ENCODE results near the gene C19orf85. TPM values are rescaled to one million over a fixed set of nuclear protein-coding genes. Genes with fewer than 3 reads are reported as not detected.

C19orf85 gene
- total RNA-seq = not detected in 2 replicates

DNA sequence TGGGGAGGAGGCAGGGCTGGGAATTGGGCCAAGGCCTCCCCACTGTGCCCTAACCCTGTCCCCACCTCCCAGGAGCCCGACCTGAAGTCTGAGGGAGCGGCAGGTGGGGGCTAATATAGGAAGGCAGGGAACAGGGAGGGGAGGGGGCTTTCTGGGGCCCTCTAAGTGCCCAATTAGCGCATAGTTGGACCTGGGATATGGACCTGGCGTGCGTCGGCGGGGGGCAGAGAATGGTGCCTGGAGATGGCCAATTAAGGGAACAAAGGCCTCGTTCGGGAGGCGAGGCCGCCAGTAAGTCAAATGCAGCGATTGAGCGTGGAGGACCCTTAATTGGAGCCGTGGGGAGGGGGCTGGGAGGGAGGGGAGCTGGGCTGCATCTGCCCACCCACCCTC, at the start of gene C19orf85:
Gene C19orf85 (minus strand): TSS at position 90 of the 393 bp plus-strand sequence. CDS start 197 bp downstream, outside the sequence.

DNA sequence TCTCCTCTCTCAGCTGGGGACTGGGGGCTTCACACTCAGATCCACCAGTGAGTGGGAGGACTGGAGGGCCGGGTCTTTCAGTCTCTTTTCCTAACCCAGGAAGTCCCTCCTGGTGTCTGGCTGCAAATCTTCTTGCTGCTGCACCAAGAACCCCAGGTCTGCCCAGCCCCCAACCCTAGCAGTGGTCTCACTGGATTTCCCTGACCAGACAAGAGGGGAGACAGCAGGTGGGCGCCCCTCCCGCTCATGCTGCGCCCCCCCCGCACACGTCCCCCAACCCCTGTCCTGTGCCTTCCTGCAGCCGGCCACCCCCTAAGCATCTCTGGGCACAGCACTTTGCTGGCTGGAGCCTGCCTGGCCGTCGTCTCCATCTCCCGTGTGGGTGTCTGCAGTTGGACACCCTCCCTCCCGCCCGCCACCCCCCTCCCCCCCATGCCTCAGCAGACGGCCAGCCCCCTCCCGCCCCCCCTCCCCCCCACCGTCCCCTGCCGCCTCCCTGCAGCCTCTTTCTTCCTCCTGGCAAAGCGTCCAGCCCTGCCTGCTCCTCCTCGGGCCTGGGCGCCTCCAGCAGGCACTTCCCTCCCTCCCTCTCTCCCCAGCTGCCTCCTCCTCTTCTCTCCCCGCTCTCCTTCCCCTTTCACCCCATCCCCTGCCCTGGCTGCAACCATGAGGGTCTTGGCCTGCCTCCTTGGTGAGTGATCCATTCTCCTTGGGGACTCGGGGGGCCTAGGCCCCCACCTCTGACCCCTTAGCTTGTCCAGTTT, 23.6 kb upstream of the C19orf85 start, which contains the start of gene SSC5D:
Gene SSC5D (plus strand): TSS at position 513 of the 764 bp plus-strand sequence. CDS start 154 bp downstream, at position 667.

DNA sequence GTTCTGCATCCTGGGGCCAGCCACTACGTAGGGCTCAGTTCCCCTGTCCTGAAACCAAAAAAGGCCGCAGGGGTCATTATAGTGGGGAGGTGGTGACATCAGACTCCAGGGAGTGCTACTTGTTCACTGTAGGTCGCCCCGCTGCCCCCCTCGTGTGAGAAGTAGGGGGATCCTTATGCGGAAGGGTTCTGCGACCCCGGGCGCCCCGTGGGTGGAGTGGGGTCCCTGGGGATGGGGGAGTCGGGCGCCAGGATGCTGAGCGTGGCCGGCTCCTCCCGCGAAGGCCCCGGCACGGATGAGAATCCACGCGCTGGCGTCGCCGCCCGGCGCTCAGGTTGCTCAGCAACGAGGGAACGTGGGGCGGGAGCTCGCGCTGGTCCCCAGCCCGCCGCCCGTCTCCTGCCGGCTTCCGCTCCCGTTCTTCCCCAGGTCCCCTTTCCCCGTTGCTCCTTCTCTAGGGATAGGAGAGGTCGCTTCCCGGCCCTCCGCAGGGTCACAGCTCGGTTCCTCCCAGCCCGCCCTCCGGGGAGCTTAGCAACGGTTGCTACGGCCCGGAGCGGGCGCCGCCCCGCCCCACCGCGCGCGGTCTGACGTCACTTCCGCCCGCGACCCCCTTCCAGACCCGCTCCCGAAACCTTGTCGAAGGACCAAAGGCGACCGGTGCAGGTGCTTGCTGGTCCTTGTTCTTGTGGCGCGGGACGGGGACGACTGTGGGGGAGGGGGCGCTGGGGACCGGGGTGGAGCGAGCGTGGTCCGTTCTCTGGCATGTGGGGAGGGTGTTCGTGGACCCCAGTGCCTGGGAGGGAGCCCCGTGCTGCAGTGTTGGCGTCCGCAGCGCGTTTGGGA, 20.3 kb upstream of the C19orf85 start, which contains the start of gene NAT14:
Gene NAT14 (plus strand): TSS at position 596 of the 846 bp plus-strand sequence. CDS start 521 bp downstream, outside the sequence.

DNA sequence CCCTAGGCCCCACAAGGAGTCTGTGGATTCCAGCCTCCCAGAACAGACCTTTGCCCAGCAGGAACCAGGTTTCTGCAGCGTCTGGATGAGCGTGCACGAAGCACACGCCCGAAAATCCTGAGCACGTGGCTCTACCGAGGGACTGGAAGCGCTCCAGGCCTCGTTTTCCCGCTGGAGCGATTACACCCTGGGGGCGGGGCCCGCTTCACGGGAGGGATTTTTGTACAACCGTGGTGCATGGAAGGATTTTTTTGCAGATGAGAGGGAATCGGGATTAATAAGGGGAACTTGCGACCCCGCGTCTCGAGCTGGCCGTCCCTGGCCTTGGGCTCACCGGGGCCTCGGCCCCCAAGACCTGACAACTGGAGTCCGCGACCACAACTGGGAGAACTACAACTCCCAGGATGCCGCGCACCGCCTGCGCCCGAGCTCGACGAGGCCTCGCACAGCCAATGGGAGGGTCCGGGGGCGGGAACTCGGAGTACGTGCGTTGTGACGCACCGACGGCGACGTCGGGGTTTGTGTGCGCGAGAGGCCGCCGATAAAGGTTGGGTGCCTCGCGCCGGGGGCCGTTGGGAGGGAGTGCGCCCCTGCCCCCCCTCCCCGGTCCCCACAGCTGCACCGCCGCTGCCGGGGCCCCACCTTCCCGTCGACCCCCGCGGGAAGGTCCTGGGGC, 11.7 kb upstream of the C19orf85 start, which contains the start of gene ZNF628:
Gene ZNF628 (plus strand): TSS at position 518 of the 676 bp plus-strand sequence. CDS start 3,294 bp downstream, outside the sequence.

DNA sequence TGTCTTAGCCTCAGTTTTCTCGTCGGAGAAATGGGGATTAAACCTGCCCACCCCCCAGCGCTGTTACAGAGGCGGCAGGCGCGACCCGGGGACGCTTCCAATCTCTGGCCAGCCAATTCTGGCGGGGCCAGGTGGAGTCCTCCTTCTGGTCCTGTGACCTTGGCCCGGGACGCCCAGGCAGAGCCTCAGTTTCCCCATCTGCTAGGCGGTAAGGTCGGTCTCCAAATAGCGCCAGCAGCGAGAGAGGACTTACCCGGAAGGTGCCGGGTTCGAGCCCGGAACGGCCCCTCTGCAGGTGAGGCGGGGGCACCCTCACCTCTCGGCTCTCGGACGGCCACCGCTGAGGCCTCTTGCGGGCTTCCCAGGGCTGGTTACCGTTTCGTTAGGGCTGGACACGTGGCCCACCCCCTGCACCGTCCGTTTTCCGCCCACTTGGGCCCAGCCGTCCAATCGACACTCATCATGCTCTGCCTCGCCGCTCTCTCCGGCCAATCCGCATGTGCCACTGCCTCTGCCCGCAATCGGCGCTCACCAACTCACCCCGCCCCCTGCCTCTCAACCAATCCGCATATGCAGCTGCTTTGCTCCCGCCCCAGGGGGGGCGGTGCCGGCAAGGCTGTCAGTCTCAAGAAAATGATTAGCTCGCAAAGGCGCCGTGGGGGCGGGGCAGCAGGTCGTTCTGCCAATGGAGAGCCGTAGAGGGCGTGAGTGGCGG, 3.1 kb downstream of the C19orf85 start, which contains the start of gene ISOC2:
Gene ISOC2 (minus strand): TSS at position 384 of the 715 bp plus-strand sequence. CDS start 5,156 bp downstream, outside the sequence.

DNA sequence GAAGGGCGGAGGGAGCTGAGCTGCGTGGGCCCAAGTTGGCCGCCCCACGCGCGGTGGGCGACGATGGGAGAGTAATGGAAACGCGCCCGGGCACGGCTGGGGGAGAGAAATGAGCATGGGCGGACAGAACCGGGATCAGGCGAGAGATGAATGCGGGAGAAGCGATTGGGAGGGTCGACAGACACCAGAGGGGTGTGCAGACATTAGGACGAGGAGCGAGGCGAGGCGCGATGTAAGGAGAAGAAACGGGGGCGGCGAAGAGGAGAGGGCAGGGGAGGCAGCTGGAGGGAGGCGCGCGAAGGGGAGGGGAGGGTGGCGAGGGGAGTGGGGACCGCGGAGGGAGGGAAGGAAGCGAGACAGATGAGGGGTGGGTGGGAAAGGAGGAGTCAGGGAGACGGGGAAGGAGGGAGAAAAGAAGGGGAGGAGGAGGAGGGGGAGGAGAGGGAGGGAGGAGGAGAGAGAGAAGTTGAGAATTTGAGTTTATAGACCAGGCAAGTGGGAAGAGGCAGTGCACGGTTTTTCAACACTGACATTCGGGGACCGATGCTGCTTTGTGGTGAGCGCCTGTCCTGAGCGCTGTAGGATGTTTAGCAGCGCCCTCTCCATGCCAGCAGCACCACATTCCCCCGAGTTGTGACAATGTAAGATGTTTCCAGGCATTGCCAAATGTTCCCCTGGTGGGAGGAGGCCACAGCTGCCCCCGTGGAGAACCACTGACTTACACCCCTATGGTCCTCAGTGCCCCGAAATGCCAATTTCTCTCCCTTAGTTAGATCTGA, 21.3 kb downstream of the C19orf85 start, which contains the start of gene SHISA7:
Gene SHISA7 (minus strand): TSS at position 256 of the 779 bp plus-strand sequence. CDS start 437 bp downstream, outside the sequence.

Other genes starting within 250 kb of the C19orf85 start
- gene TMEM86B, start 236.0 kb downstream of the C19orf85 start, total RNA-seq = 0.56 and 1.8 TPM in 2 replicates
- gene PPP6R1, start 205.7 kb downstream of the C19orf85 start, total RNA-seq = 34.1 and 42.2 TPM in 2 replicates
- 50.1 and 59.6 TPM in 2 replicates for gene HSPBP1, start 184.6 kb downstream of the C19orf85 start, total RNA-seq
- 6.3 and 16.0 TPM in 2 replicates for gene BRSK1, start 180.8 kb downstream of the C19orf85 start, total RNA-seq
- not detected in 2 replicates for gene TMEM150B, start 139.4 kb downstream of the C19orf85 start, total RNA-seq
- 5.8 and 29.9 TPM in 2 replicates for gene KMT5C, start 124.9 kb downstream of the C19orf85 start, total RNA-seq
- gene COX6B2, start 110.0 kb downstream of the C19orf85 start, total RNA-seq = 0.56 TPM in 1 of 2 replicates, not detected in the other
- not detected in 2 replicates for gene GARIN5B, start 101.5 kb downstream of the C19orf85 start, total RNA-seq
- gene IL11, start 94.3 kb downstream of the C19orf85 start, total RNA-seq = 12.8 and 57.4 TPM in 2 replicates
- gene TMEM190, start 87.9 kb downstream of the C19orf85 start, total RNA-seq = 0.72 TPM in 1 of 2 replicates, not detected in the other
- gene TMEM238, start 80.5 kb downstream of the C19orf85 start, total RNA-seq = 0.39 TPM in 1 of 2 replicates, not detected in the other
- 712 and 1,214 TPM in 2 replicates for gene RPL28, start 78.8 kb downstream of the C19orf85 start, total RNA-seq
- 73.9 and 116 TPM in 2 replicates for gene UBE2S, start 57.0 kb downstream of the C19orf85 start, total RNA-seq
- gene SHISA7, start 21.5 kb downstream of the C19orf85 start, total RNA-seq = not detected in 2 replicates
- 40.2 and 112 TPM in 2 replicates for gene ISOC2, start 3.1 kb downstream of the C19orf85 start, total RNA-seq
- gene ZNF628, start 11.9 kb upstream of the C19orf85 start, total RNA-seq = 3.2 and 10.4 TPM in 2 replicates
- gene NAT14, start 20.4 kb upstream of the C19orf85 start, total RNA-seq = 28.7 and 53.0 TPM in 2 replicates
- gene SSC5D, start 23.7 kb upstream of the C19orf85 start, total RNA-seq = 6.9 and 19.6 TPM in 2 replicates
- gene SBK2, start 72.4 kb upstream of the C19orf85 start, total RNA-seq = 1.8 TPM in 1 of 2 replicates, not detected in the other
- gene SBK3, start 80.8 kb upstream of the C19orf85 start, total RNA-seq = 0.13 and 0.40 TPM in 2 replicates
- gene ZNF579, start 116.1 kb upstream of the C19orf85 start, total RNA-seq = 7.2 and 13.8 TPM in 2 replicates
- 3.5 and 8.9 TPM in 2 replicates for gene FIZ1, start 134.8 kb upstream of the C19orf85 start, total RNA-seq
- gene ZNF524, start 135.5 kb upstream of the C19orf85 start, total RNA-seq = 17.5 and 19.0 TPM in 2 replicates
- 3.7 and 6.8 TPM in 2 replicates for gene ZNF865, start 140.9 kb upstream of the C19orf85 start, total RNA-seq
- gene ZNF784, start 159.8 kb upstream of the C19orf85 start, total RNA-seq = 3.9 and 5.3 TPM in 2 replicates
- gene ZNF580, start 176.3 kb upstream of the C19orf85 start, total RNA-seq = 18.1 and 30.6 TPM in 2 replicates
- 33.0 and 58.8 TPM in 2 replicates for gene ZNF581, start 178.9 kb upstream of the C19orf85 start, total RNA-seq
- gene CCDC106, start 183.5 kb upstream of the C19orf85 start, total RNA-seq = 18.0 and 25.4 TPM in 2 replicates
- 101 and 133 TPM in 2 replicates for gene U2AF2, start 190.3 kb upstream of the C19orf85 start, total RNA-seq
- gene EPN1, start 210.5 kb upstream of the C19orf85 start, total RNA-seq = 126 and 179 TPM in 2 replicates

Measured in epithelial cell of alveolus of lung (primary cell).